ENCODE data around the gene KRT16. TPM values are rescaled to one million over a fixed set of nuclear protein-coding genes. Genes with fewer than 3 reads are reported as not detected.

KRT16 gene
- total RNA-seq, 1 donor from 2014 or later = not detected

- DNase-seq = no peak
- H3K27ac Mint-ChIP-seq (ENCODE audit: unreplicated experiment) = no peak overlapping the region
- no peaks in the 10 kb centered on the region for H3K4me1 Mint-ChIP-seq (ENCODE audit: low read depth, unreplicated experiment)
- no peak for TF ChIP-seq CTCF (IDR thresholded peaks at IDR 0.05; ENCODE audit: partially characterized antibody, unreplicated experiment)
- H3K27me3 Mint-ChIP-seq (ENCODE audit: unreplicated experiment) = peaks cover 7% of the 10 kb centered on the region
- no peak overlapping the region for H3K4me3 Mint-ChIP-seq (ENCODE audit: unreplicated experiment)
- H3K36me3 Mint-ChIP-seq (ENCODE audit: unreplicated experiment) = no peaks in the 10 kb centered on the region
- H3K9me3 Mint-ChIP-seq (ENCODE audit: unreplicated experiment) = peaks cover 2% of the 10 kb centered on the region
Measured at GRCh38 chr17:41632482-41633105, 20.0 kb upstream of the KRT16 start.

- Mint-ChIP-seq H3K4me3 (ENCODE audit: unreplicated experiment) (no peak overlapping the region), H3K27me3 (ENCODE audit: unreplicated experiment) (peaks cover 12% of the 10 kb centered on the region), H3K4me1 (ENCODE audit: low read depth, unreplicated experiment) (no peaks in the 10 kb centered on the region), H3K36me3 (ENCODE audit: unreplicated experiment) (no peaks in the 10 kb centered on the region), H3K27ac (ENCODE audit: unreplicated experiment) (no peak overlapping the region), H3K9me3 (ENCODE audit: unreplicated experiment) (peaks cover 5% of the 10 kb centered on the region)
- no peak for TF ChIP-seq CTCF (IDR thresholded peaks at IDR 0.05; ENCODE audit: partially characterized antibody, unreplicated experiment)
- no peak for DNase-seq
Measured at GRCh38 chr17:41631898-41632285, 19.3 kb upstream of the KRT16 start.

GRCh38 chr17:41631025-41631897 is 18.7 kb upstream of the KRT16 start:
- no peak for TF ChIP-seq CTCF (IDR thresholded peaks at IDR 0.05; ENCODE audit: partially characterized antibody, unreplicated experiment)
- no peaks in the 10 kb centered on the region for H3K4me1 Mint-ChIP-seq (ENCODE audit: low read depth, unreplicated experiment)
- peaks cover 12% of the 10 kb centered on the region for H3K27me3 Mint-ChIP-seq (ENCODE audit: unreplicated experiment)
- no peak overlapping the region for H3K27ac Mint-ChIP-seq (ENCODE audit: unreplicated experiment)
- H3K36me3 Mint-ChIP-seq (ENCODE audit: unreplicated experiment) = no peaks in the 10 kb centered on the region
- H3K9me3 Mint-ChIP-seq (ENCODE audit: unreplicated experiment) = peaks cover 5% of the 10 kb centered on the region
- DNase-seq = no peak
- H3K4me3 Mint-ChIP-seq (ENCODE audit: unreplicated experiment) = no peak overlapping the region

GRCh38 chr17:41629826-41630670 is 17.5 kb upstream of the KRT16 start:
- TF ChIP-seq CTCF (IDR thresholded peaks at IDR 0.05; ENCODE audit: partially characterized antibody, unreplicated experiment) = no peak
- no peak overlapping the region for H3K4me3 Mint-ChIP-seq (ENCODE audit: unreplicated experiment)

More at GRCh38 chr17:41629826-41630670, 17.5 kb upstream of the KRT16 start:
- no peaks in the 10 kb centered on the region for H3K36me3 Mint-ChIP-seq (ENCODE audit: unreplicated experiment)
- no peak for DNase-seq
- peaks cover 11% of the 10 kb centered on the region for H3K27me3 Mint-ChIP-seq (ENCODE audit: unreplicated experiment)
- H3K27ac Mint-ChIP-seq (ENCODE audit: unreplicated experiment) = no peak overlapping the region
- H3K9me3 Mint-ChIP-seq (ENCODE audit: unreplicated experiment) = peaks cover 5% of the 10 kb centered on the region
- H3K4me1 Mint-ChIP-seq (ENCODE audit: low read depth, unreplicated experiment) = no peaks in the 10 kb centered on the region
